B cell (primary cell): ENCODE measurements around the gene CYB5A. TPM values are rescaled to one million over a fixed set of nuclear protein-coding genes. Genes with fewer than 3 reads are reported as not detected.

Experiments used
- ATAC-seq: fragments of 200-7000 bp; cut with Tn5 transposase; one replicate; pipeline ENCODE4 v1.10.0; 2021; ENCODE audit warnings: low read depth, mild to moderate bottlenecking, moderate number of reproducible peaks, moderate library complexity
- CTCF ChIA-PET: fragments of 350-600 bp; sonication (Branson Sonifier 250); formaldehyde crosslinking; loops from one replicate; lab custom pipeline; 2021; ENCODE audit warnings: antibody characterized with exemption, inconsistent platforms; lab: Charles Lee
- POLR2A ChIA-PET: fragments of 350-600 bp; sonication (Branson Sonifier 250); formaldehyde crosslinking; loops from one replicate; lab custom pipeline; 2021; ENCODE audit warnings: antibody characterized with exemption; lab: Charles Lee
- DNase-seq: peaks from one replicate; pipeline ENCODE4 v3.0.0; 2013
- H2AFZ ChIP-seq: 2 replicates; pipeline ENCODE4 v1.6.1; 2012; ENCODE audit warnings: mild to moderate bottlenecking, low read depth, low read length; ENCODE audit not compliant: insufficient read depth, poor library complexity, severe bottlenecking
- H3K27ac ChIP-seq, 2 donors: 1 replicate in 1 of 2; 2 replicates in 1 of 2; pipeline ENCODE4 v1.5.1; 2012 to 2013; ENCODE audit warnings: low read length in 2 of 2, mild to moderate bottlenecking in 2 of 2, moderate library complexity in 1 of 2
- H3K27me3 ChIP-seq, 4 experiments: fragments of 200-600 bp in 1 of 4; sonication (generic) in 1 of 4; replicated peaks in 1 of 4; 1 replicate in 2 of 4; 2 replicates in 2 of 4; pipeline versions ENCODE4 v1.6.1 to v1.7.0; 2013 to 2016; ENCODE audit warnings: low read length in 3 of 4, mild to moderate bottlenecking in 2 of 4, mixed read lengths in 1 of 4, moderate library complexity in 1 of 4; ENCODE audit not compliant: insufficient read depth in 4 of 4, control insufficient read depth in 3 of 4; ENCODE audit errors: control extremely low read depth in 1 of 4
- H3K36me3 ChIP-seq, 2 experiments: replicated peaks in 1 of 2; 1 replicate in 1 of 2; 2 replicates in 1 of 2; pipeline versions ENCODE4 v1.6.1 to v1.7.1; 2013; ENCODE audit warnings: low read length in 1 of 2; ENCODE audit not compliant: insufficient read depth in 2 of 2, control insufficient read depth in 1 of 2; ENCODE audit errors: control extremely low read depth in 1 of 2, extremely low read depth in 1 of 2
- H3K4me1 ChIP-seq, 2 donors: fragments of 200-600 bp in 1 of 2; sonication (generic) in 1 of 2; 1 replicate in 1 of 2; 2 replicates in 1 of 2; pipeline versions ENCODE4 v1.5.1 to v1.6.1; 2013 to 2017; ENCODE audit warnings: low read length in 2 of 2; ENCODE audit not compliant: control insufficient read depth in 2 of 2, insufficient read depth in 2 of 2
- H3K4me2 ChIP-seq: replicated peaks from 2 replicates; pipeline ENCODE3; 2012; ENCODE audit warnings: mild to moderate bottlenecking, low read depth, low read length; ENCODE audit not compliant: poor library complexity, severe bottlenecking
- H3K4me3 ChIP-seq, 5 experiments: fragments of 200-600 bp in 1 of 5; sonication (generic) in 1 of 5; 1 replicate in 3 of 5; 2 replicates in 2 of 5; pipeline versions ENCODE4 v1.5.1 to v1.7.0; 2011 to 2016; ENCODE audit warnings: low read length in 4 of 5, mild to moderate bottlenecking in 4 of 5, low read depth in 2 of 5, control low read depth in 1 of 5, moderate library complexity in 1 of 5; ENCODE audit not compliant: insufficient read depth in 1 of 5; ENCODE audit errors: control extremely low read depth in 1 of 5, extremely low read depth in 1 of 5
- H3K79me2 ChIP-seq: fragments of 200-600 bp; sonication (generic); one replicate; pipeline ENCODE4 v1.6.0; 2016; ENCODE audit warnings: low read length; ENCODE audit not compliant: control insufficient read depth, insufficient read depth
- H3K9ac ChIP-seq: fragments of 200-600 bp; sonication (generic); 2 replicates; pipeline ENCODE4 v1.6.1; 2017; ENCODE audit warnings: mild to moderate bottlenecking, low read length, moderate library complexity
- H3K9me3 ChIP-seq, 3 donors: one replicate each; pipeline versions ENCODE4 v1.6.1 to v1.7.1; 2013; ENCODE audit warnings: low read length in 2 of 3; ENCODE audit not compliant: control insufficient read depth in 2 of 3, insufficient read depth in 1 of 3; ENCODE audit errors: control extremely low read depth in 1 of 3
- H4K20me1 ChIP-seq: 2 replicates; pipeline ENCODE4 v1.6.0; 2012; ENCODE audit warnings: mild to moderate bottlenecking, low read length; ENCODE audit not compliant: insufficient read depth, control insufficient read depth, poor library complexity, severe bottlenecking
- H3K27ac Mint-ChIP-seq: one replicate; pipeline ENCODE4 v1.8.0; 2021; ENCODE audit warnings: mixed read lengths
- H3K27me3 Mint-ChIP-seq: one replicate; pipeline ENCODE4 v1.8.0; 2021; ENCODE audit warnings: mixed read lengths
- H3K4me1 Mint-ChIP-seq: one replicate; pipeline ENCODE4 v1.8.0; 2021; ENCODE audit warnings: mixed read lengths
- H3K4me3 Mint-ChIP-seq: one replicate; pipeline ENCODE4 v1.8.0; 2021; ENCODE audit warnings: mixed read lengths
- H3K9me3 Mint-ChIP-seq: one replicate; pipeline ENCODE4 v1.8.0; 2022; ENCODE audit warnings: mixed read lengths; ENCODE audit not compliant: insufficient read depth
- CTCF ChIP-seq: fragments of 200-600 bp; IDR thresholded peaks from one replicate; pipeline ENCODE4 v1.8.0; 2022; ENCODE audit warnings: antibody characterized with exemption, mild to moderate bottlenecking
- EZH2 ChIP-seq: IDR thresholded peaks from 2 replicates; pipeline ENCODE4 v1.6.1; 2012; ENCODE audit warnings: borderline replicate concordance, low read depth, mild to moderate bottlenecking, moderate library complexity, low read length; ENCODE audit not compliant: insufficient read depth, poor library complexity, severe bottlenecking
- WGBS: methylation state at CpG from one replicate; pipeline ENCODE4 v1.1.5; 2013; ENCODE audit warnings: missing lambda C conversion rate; ENCODE audit not compliant: insufficient coverage; 5-methylcytosine and 5-hydroxymethylcytosine counted together
- intact Hi-C: fragments of 100-400 bp; cut with micrococcal nuclease; formaldehyde crosslinking; loops from one replicate; pipeline ENCODE4 v1.10.0; 2022
- polyA plus RNA-seq: library from polyadenylated mRNA; depleted of rRNA; stranded (reverse); fragments of >200 nt; gene quantifications from 2 replicates; pipeline ENCODE4 v1.2.3, GENCODE V29; 2012
- total RNA-seq, 2 donors: library from RNA; stranded (reverse); fragments of 120-200 nt in 1 of 2; gene quantifications; 1 replicate in 1 of 2; 2 replicates in 1 of 2; pipeline versions ENCODE4 v1.2.3 to v1.2.4, GENCODE V29; 2013 to 2022

The CYB5A gene
- total and polyA plus RNA-seq, 2 donors (not counting 1 experiment from before 2014, with no cell fraction given): 46.9 to 217 TPM

- Histone ChIP-seq H3K36me3 (no peaks in the 10 kb centered on the region), H3K79me2 (no peaks in the 10 kb centered on the region), H4K20me1 (no peaks in the 10 kb centered on the region), H2AFZ (no peak overlapping the region), H3K4me3 (no peak overlapping the region), H3K27ac (no peak overlapping the region), H3K4me2 (no peak overlapping the region), H3K9me3 (no peaks in the 10 kb centered on the region), H3K9ac (no peak overlapping the region), H3K27me3 (peaks cover 0 to 5% (median 0%) of the 10 kb centered on the region in 4 experiments), H3K4me1 (no peaks in the 10 kb centered on the region)
- no peak overlapping the region for H3K27ac Mint-ChIP-seq
- DNase-seq (no peak), ATAC-seq (no peak)
- ChIA-PET POLR2A (no interaction called here), CTCF (no interaction called here)
- peaks cover 11% of the 10 kb centered on the region for H3K27me3 Mint-ChIP-seq
- H3K4me1 Mint-ChIP-seq: peaks cover 5% of the 10 kb centered on the region
- no peak overlapping the region for H3K4me3 Mint-ChIP-seq
- no peak for TF ChIP-seq CTCF
- no peak for TF ChIP-seq EZH2
- intact Hi-C loops: no loop called here
- 94% methylated on average over 5 of the region's 5 CpGs for WGBS
- H3K9me3 Mint-ChIP-seq: no peaks in the 10 kb centered on the region
Measured at GRCh38 chr18:74225193-74225840, 66.4 kb downstream of the CYB5A start.

- no peak overlapping the region for H2AFZ ChIP-seq
- Mint-ChIP-seq H3K4me3 (no peak overlapping the region), H3K9me3 (no peaks in the 10 kb centered on the region), H3K4me1 (no peaks in the 10 kb centered on the region), H3K27ac (no peak overlapping the region), H3K27me3 (peaks cover 11% of the 10 kb centered on the region)
- DNase-seq: no peak
- ChIA-PET POLR2A (no interaction called here), CTCF (no interaction called here)
- H4K20me1 ChIP-seq: no peaks in the 10 kb centered on the region
- intact Hi-C loops: no loop called here
- 100% methylated on average over 1 of the region's 7 CpGs for WGBS
- no peak for TF ChIP-seq EZH2
- no peak for TF ChIP-seq CTCF
- peaks cover 0 to 5% (median 0%) of the 10 kb centered on the region in 4 experiments for H3K27me3 ChIP-seq
- no peaks in the 10 kb centered on the region for H3K9me3 ChIP-seq
- H3K9ac ChIP-seq: no peak overlapping the region
- H3K4me1 ChIP-seq: no peaks in the 10 kb centered on the region
- no peak overlapping the region for H3K4me2 ChIP-seq
- H3K36me3 ChIP-seq: no peaks in the 10 kb centered on the region
- H3K79me2 ChIP-seq: no peaks in the 10 kb centered on the region
- ATAC-seq: no peak
- H3K4me3 ChIP-seq: no peak overlapping the region
- H3K27ac ChIP-seq: no peak overlapping the region
Measured at GRCh38 chr18:74222710-74223494, 68.9 kb downstream of the CYB5A start.
